ENCODE data around the gene NTN3.
A peak's percentile ranks its signal among the peaks of the same experiment; 100 is the strongest.

NTN3 gene

DNA sequence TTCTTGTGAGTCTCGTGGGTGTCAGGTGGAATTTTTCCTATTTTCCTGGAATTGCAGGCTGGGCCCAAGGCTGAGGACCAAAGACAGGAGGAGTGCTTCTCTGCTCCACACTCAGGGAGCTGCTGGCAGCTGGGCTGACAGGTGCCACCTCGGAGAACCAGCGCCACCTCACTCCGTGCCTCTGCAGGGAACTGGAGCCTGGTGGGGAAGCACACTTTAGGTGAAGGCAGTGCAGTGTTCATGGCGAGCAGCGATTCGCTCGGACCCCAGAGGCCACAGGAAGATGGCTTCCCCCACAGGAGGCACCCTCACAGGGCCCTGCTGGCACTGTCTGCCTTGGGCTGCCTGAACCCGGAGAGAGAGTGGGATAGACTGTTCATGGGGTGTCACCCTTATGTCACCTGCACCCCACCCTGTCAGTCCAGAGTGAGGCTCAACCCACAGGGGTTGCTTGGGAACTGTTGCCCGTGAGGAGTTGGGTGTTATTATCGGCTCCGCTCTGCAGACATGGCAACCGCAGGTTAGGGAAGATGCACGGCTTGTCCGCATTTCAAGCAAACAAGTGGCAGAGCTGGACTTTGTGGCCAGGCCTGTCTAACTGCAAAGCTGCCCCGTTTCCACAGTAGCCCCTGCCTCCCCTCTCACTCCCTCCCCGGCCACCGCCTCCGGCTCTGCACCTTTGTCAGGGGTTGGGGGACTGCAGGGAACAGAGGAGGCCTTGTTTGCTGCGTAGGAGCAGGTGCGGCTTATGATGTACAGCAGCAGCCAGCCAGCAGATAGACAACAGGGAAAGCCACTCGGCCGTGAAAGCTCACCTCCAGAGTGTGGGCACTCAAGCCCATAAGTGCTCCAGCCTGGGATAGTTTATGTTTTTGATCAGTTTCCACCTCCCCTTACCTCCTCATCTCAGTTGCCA, 19.4 kb downstream of the NTN3 start:
- intact Hi-C loops (cut with DNase I), result no loop called here

DNA sequence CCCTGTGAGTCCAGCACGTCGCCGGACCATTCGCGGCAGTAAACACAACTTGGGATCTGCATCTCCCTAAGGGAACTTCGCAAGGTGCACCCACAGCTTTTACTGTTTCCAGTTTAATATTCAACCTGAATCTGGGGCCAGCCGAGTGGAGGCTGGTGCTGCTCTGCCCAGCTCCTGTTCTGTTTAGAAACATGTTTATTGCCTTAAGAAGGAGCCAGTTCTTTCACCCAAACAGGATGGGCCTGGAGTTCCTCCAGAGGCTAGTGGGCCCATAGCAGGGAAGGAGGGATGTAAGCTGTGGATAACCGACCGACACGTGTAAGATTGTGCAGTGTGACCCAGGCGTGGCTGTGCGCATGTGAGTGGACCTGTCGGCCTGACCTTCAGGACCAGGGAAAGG, 21.2 kb downstream of the NTN3 start:
- intact Hi-C loops (cut with DNase I), result no loop called here

More for the DNA sequence above, 19.4 kb downstream of the NTN3 start:
- peak in 2 of 10 donors; percentile 82 to 83 for DNase-seq

DNA sequence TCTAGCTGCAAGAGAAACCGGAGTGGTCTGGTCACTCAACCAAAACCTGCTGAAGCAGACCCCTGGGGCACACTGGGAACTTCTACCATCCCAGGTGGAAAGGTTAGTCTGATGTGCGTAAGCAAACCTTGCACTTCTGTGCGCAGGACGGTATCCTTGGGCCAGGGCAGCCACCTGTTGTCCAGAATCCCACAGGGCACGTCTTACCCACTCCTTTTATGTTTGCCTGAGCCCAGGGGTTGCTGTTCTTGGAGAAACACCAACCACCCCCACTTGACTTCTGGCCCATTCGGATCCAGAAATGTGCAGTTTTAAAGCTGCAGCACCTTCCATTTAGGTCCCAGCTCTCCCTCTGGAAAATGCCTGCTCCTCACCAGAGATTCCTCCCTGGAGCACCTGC, 22.5 kb downstream of the NTN3 start:
- DNase-seq, result no peak
- intact Hi-C loops (cut with DNase I), result no loop called here

More for the DNA sequence above, 21.2 kb downstream of the NTN3 start:
- DNase-seq, result no peak

DNA sequence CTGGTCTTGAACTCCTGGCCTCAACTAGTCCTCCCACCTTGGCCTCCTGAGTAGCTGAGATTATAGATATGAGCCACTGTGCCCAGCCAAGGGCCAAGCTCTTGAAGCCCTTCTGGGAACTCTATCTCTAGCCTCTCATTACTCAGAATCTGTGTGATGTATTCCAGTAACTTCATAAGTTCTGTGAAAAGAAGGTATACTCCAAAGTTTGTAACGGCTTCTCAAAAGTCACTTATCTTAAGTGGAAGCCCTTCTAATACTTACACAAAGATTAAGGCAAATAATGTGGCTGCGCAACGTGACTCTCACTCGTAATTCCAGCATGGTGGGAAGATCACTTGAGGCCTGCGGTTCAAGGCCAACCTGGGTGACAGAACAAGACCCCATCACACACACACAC, 23.5 kb downstream of the NTN3 start:
- DNase-seq, result no peak
- intact Hi-C loops (cut with DNase I), result no loop called here

DNA sequence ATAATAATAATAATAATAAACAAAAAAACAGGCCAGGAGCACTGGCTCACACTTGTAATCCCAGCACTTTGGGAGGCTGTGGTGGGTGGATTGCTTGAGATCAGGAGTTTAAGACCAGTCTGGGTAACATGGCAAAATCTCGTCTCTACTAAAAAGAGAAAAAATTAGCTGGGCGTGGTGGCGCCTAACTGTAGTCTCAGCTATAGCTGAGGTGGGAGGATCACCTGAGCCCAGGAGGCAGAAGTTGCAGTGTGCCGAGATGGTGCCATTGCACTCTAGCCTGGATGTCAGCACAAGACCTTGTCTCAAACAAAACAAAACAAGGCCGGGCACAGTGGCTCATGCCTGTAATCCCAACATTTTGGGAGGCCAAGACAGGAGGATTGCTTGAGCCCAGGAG, 23.9 kb downstream of the NTN3 start:
- no peak for DNase-seq
- intact Hi-C loops (cut with DNase I), result no loop called here

DNA sequence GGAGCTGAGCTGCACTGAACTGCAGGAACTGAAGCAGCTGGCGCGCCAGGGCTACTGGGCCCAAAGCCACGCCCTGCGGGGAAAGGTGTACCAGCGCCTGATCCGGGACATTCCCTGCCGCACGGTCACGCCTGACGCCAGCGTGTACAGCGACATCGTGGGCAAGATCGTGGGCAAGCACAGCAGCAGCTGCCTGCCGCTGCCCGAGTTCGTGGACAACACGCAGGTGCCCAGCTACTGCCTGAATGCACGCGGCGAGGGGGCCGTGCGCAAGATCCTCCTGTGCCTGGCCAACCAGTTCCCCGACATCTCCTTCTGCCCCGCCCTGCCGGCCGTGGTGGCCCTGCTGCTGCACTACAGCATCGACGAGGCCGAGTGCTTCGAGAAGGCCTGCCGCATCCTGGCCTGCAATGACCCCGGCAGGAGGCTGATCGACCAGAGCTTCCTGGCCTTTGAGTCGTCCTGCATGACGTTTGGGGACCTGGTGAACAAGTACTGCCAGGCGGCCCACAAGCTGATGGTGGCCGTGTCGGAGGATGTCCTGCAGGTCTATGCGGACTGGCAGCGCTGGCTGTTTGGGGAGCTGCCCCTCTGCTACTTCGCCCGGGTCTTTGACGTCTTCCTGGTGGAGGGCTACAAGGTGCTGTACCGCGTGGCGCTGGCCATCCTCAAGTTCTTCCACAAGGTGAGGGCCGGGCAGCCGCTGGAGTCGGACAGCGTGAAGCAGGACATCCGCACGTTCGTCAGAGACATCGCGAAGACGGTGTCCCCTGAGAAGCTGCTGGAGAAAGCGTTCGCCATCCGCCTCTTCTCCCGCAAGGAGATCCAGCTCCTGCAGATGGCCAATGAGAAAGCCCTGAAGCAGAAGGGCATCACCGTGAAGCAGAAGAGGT, 25.4 kb downstream of the NTN3 start:
- DNase-seq, result no peak
- intact Hi-C loops (cut with DNase I), result no loop called here

DNA sequence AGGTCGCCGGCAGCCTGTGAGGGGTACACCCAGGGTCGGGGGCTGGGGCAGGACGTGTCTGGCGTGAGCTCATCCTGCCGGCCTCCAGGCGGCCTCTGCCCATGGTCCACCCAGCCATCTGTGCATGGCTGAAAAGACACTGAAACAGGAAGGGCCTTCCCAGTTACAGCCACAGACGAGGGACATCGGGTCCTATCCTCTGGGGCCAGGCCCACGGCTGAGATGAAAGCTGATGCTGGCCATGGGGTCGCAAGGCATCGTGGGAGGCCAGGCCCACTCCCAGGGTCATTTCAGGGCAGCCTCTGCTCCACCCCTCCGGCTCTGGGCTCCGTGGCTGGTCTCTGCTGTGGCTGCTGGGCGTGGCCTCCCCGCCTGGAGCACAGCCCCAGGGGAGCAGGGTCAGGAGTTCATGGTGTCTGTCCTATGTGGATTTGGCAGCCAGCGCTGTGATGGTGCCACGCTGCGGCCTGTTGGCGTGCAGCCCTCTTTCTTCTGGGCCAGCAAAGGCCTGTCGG, 26.1 kb downstream of the NTN3 start:
- intact Hi-C loops (cut with DNase I), result no loop called here
- no peak for DNase-seq

DNA sequence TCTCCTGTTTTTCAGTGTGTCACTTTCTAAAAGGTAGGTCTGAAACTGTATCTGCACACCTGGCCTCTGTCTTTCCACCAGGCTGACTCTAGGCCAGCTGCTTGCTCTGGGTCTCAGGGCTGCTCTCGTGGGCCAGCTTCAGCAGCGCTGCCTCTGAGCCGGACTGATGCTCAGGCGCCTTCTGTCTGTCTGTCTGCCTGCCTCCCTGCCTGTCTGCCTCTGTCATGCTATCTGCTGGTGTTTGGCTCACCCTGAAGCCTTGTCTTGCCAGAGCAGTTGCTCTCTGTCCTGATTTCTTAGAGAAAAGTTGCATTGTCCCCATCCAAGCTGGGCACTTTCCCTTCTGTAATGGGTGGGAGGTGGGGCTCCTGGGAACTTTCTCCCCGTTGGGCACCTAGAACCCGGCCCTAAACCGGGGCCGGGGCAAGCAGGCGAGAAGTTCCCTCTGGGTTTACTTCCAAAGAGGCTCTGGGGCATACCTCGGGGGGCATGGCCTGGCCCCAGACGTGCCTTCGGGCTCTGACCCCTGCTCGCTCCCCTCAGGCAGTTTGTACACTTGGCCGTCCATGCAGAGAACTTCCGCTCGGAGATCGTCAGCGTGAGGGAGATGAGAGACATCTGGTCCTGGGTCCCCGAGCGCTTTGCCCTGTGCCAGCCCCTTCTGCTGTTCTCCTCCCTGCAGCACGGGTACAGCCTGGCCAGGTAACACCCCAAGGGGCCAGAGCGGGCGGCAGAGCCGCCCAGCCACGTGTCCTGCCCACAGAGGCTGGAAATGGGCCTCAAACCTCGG, 26.8 kb downstream of the NTN3 start:
- DNase-seq, result no peak
- intact Hi-C loops (cut with DNase I), result no loop called here

DNA sequence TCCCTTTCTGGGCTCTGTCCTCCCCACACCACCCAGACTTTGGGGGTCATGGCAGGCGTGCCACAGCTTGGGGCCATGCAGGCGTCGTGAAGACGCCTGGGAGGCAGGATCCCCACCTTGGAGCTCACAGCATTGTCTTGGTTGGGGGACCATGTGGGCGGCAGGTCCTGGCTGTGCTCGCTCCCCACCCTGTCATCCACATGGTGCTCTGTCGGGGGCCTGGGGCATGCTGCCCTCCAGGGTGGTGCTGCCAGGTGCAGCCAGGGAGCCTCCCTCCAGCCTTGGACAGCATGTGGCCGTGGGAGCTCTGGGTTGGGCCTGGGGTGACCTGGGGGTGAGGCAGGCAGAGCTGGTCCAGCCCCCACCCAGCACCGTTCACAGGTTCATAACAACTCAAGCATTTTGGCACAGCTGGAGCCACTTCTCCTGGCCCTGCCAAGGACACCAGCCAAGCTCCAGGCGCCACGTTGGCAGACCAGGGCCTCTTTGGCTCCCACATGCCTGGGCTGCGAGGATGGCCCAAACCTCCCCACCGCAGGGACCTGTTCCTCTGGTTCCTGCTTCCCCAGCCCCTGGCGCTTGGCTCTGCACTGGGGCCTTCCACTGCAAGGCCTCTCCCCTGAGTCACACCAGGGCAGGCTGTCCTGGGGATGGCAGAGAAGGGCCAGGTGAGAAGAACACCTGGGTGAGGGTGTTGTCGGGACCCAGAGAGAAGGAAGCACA, 27.6 kb downstream of the NTN3 start:
- no peak for DNase-seq
- intact Hi-C loops (cut with DNase I), result no loop called here

DNA sequence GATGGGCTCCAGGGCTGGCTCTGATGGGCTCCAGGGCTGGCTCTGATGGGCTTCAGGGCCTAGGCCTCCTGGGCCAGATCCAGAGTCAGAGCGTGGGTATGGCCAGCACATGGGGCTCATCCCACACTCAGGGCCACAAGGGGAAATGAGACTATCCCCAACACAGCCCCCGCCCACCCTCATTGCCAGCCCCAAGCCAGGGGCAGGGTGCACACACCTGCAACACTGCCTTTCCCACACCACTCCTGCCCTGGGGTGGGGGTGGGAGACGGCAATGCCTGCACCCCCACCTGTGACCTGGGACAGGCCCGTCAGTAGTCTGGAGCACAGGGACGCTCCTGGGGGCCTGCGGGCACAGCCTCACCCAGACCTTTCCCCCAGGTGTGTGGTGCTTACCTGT, 28.4 kb downstream of the NTN3 start:
- DNase-seq, result no peak

DNA sequence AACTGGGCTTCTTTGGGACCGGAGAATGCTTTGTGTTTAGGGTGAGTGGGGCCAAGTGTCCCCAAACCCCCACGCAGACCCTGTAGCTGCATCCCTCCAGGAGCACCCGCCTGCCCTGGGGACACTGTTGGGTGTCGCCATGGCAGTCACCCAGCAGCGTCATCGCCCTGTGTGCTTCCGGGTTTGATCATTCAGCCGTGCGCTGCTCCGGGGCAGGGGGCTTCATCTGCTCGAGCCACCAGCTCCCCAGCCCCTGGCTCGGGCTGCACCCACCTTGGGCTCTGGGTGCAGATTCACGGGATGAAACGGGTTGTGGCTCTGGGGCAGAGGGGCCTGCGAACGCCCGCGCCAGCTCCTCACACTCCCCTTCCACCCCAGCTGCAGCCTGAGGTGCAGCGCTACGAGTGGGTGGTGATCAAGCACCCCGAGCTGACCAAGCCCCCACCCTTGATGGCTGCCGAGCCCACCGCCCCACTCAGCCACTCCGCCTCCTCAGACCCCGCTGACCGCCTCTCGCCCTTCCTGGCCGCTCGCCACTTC, 28.9 kb downstream of the NTN3 start:
- intact Hi-C loops (cut with DNase I), result no loop called here
- no peak for DNase-seq

More for the DNA sequence above, 28.4 kb downstream of the NTN3 start:
- intact Hi-C loops (cut with DNase I), result no loop called here

DNA sequence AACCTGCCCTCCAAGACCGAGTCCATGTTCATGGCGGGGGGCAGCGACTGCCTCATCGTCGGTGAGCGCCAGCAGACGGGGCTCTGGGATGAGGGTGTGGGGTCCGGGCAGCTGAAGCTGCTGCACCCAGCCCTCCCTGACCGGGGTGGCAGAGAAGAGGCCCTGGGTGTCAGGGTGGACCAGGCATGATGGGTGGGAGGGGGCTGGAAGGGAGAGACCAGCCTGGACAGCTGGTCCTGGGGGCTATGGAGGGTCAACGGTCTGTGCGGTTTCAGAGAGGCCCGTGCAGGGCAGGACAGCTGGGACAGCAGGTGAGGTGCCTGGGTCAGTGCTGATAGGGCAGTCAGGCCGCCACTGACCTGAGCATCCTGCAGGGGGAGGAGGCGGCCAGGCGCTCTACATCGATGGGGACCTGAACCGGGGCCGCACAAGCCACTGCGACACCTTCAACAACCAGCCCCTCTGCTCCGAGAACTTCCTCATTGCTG, 29.4 kb downstream of the NTN3 start:
- intact Hi-C loops (cut with DNase I), result no loop called here
- no peak for DNase-seq

DNA sequence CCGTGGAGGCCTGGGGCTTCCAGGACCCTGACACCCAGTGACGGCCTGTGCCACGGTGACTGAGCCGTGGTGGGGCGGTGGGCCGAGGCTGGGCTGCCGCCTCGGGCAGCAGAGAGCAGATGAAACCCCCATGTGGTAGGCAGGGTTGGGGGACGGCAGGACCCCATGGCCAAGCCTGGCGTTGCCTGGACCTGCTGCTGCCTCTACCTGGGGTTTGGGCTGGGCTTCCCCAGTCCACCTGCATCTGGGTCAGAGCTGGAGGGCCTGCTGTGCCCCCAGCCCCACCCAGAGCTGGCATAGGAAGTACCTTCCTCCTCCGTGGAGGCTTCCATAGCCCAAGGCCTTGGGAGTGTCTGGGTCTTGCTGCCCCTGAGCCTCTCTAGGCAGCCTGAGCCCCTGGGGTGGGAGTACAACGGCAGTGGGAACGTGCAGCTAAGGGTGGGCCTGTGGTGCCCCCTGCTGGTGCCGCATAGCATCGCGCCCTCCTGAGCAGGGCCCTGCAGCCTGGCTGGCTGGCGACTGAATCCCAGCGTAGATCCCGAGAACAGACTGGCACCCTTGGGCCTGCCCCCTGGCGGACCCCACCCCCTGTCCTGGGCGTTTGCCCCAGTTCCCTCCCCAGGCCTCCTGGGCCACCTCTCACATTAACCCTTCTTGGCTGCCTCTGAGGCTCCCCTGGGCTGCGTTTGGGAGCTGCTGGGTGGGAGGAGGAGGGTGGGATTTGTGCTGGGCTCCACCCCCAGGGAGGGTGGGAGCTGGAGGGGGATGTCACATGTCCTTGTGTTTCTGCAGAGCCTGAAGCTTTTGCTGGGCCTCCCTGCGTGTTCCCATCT, 30.0 kb downstream of the NTN3 start:
- intact Hi-C loops (cut with DNase I), result loop anchor here (1.0 kb wide), 2 partner anchors 72 to 161 kb away; partner anchors contain the start of genes ABCA3 and CCNF

DNA sequence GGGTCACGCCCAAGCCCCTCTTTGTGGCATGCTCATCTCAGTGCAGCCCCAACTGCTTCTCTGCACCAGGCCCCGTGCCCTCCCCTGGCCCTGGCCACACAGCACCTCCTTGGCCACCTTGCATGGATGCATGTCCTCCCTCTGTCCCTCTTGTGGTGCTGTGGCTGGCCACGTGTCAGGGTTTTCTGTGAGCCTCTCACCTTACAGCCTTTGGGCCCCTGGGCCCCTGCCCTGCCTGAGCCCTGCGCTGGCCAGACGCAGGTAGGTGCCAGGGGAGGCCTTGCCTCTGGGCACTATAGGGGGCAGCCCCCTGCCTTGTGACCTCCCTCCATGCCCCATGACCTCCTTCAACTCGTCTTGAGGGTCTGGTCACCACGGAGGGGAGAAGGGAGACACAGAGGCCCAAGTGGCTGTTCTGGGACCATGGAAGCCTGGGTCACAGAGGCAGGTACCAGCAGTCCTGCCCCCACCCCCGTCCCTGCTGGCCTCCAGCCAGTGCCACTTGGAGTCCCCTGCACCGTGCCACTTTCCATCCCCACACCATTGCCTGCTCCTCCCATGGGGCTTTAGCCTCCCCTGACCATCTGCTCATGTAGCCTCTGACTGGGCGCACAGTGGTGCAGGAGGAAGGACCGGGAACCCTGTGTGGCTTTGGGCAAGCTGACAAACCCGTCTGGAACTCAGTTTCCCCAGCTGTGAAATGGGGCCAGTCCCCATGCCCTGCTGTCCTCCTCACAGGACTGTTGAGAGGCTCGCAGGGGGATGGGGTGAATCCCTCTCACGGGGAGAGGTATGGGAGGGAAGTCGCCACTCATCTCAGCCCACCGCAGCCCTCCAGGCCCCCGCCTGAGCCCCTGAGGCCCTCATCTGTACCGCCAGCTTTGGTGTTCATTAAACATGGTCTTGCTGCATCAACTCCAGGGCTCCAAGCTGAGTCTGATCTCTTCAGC, 31.1 kb downstream of the NTN3 start:
- intact Hi-C loops (cut with DNase I), result loop anchor here (1.0 kb wide), 2 partner anchors 73 to 162 kb away; partner anchors contain the start of genes ABCA3 and CCNF
- DNase-seq, result no peak

More for the DNA sequence above, 30.0 kb downstream of the NTN3 start:
- peak; percentile 81 to 98 (median 88) for DNase-seq

DNA sequence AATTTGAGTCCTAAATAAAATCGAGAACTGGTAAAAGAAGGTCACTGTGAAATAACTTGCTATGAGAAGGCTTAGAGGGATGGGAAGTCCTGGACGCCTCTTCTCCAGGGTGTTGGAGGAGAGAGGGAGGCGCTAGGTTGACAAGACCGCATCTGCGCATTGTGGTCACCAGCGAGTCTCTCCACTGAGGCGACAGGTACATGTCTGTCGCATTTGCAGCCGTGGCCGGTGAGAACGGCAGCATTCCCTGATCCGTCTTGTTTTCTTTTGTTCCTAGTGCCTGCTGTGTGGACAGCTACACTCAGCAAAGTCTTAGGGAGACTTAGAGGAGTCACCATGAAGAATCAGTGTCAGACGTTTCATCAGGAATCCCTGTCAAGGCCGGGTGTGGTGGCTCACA, 34.6 kb downstream of the NTN3 start:
- DNase-seq, result no peak
- intact Hi-C loops (cut with DNase I), result no loop called here

DNA sequence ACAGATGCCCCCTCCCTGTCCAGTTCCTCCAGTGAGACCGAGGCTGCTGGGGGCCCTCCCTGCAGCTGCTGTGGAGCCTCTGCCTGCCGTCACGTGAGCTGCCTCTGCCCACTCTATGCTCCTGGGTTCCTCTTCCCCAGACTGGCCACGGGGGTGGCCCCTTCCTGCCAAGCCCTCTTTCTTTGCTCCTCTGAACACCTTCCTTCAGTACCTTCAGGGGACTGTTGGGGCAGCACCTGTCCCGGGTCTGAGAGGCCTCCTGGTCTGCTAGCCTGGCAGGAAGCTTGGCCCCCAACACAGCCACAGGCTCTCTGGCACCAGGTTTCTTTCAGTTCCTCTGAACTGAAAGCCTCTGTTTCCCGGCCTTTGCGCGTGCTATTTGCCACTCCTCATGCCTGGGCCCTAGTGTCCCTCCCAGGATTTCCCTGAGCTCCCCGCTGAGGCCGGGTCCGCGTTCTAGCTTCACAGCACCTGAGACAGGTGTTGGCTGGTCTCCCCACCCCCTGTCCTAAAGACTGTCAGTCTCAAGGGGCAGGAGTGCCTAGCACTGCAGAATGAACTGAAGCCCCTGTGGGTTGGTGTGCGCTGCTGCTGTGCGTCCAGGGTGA, 36.1 kb downstream of the NTN3 start:
- intact Hi-C loops (cut with DNase I), result no loop called here

DNA sequence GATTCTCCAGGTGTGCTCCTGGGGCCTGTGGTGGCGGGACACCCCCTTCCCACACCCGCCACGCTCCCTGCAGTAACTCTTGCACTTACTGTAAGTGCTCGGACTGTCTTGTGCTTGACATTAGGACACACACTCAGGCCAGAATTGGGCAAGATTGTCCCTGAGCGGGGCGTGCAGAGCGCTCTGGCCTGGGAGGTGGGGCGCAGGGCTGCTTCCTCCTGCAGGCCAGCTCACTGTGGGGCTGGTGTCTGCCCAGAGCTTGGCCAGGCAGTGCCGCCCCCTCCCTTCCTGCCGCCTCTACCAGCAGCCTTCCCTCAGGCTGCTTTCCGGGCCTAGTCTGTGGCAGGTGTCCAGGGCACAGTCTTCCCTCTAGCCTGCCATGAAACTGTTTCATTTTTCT, 36.6 kb downstream of the NTN3 start:
- DNase-seq, result peak in 1 of 10 donors; percentile 85
- intact Hi-C loops (cut with DNase I), result no loop called here

More for the DNA sequence above, 36.1 kb downstream of the NTN3 start:
- peak in 1 of 10 donors; percentile 84 for DNase-seq
